Left lobe of liver (tissue), 2 donors: ENCODE measurements around the gene TMEM223. TPM values are rescaled to one million over a fixed set of nuclear protein-coding genes. Genes with fewer than 3 reads are reported as not detected.
"Not testable (repeated sequence)": the region's sequence is repeated elsewhere in the genome, so short reads cannot be mapped to it uniquely, and the experiment has no call there.

Experiments
- ATAC-seq: fragments of 200-7000 bp; cut with Tn5 transposase; one replicate; pipeline ENCODE4 v1.9.1; 2020; ENCODE audit warnings: mild to moderate bottlenecking, moderate library complexity
- DNase-seq: peaks from one replicate; pipeline ENCODE4 v3.0.0-alpha.2; 2020; ENCODE audit warnings: low spot score
- total RNA-seq: library from RNA; stranded (reverse); gene quantifications from one replicate; pipeline ENCODE4 v1.2.1, GENCODE V29; 2021
- donor health status: DM: no; HTN: no; CAD: no; lungs with moderate emphysema.
- donor health status: DM: no; HTN: yes; CAD: no.

The TMEM223 gene
- total RNA-seq, 1 donor from 2014 or later, result 7.6 TPM

DNA sequence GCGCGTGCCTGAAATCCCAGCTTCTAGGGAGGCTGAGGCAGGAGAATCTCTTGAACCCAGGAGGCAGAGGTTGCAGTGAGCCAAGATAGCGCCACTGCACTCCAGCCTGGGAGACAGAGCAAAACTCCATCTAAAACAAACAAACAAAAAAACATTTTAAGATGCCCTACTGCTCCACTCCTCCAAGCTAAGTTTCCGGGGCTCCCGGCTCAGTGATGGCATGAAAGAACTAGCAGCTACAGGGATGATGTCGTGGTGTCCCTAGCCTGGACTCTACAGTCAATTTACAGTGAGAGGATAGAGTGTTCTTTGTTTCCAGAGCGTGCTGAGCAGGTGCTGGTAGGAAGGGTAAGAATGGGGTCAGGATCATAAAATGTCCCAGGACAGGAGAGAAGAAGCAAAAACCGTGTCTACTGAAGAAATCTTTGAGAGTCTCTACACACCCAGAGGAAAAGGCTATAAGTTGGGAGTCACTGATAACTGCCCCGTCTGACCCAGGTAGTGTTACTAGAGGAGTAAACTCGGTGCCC, 36.7 kb downstream of the TMEM223 start:
- DNase-seq (no peak), ATAC-seq (no peak)

GRCh38 chr11:62753736-62754603, 37.8 kb downstream of the TMEM223 start, which contains the start of gene ZBTB3:
Gene ZBTB3 (minus strand): TSS chr11:62754160. CDS start chr11:62753664, 496 bp downstream.
- peak; percentile 98 for DNase-seq

DNA sequence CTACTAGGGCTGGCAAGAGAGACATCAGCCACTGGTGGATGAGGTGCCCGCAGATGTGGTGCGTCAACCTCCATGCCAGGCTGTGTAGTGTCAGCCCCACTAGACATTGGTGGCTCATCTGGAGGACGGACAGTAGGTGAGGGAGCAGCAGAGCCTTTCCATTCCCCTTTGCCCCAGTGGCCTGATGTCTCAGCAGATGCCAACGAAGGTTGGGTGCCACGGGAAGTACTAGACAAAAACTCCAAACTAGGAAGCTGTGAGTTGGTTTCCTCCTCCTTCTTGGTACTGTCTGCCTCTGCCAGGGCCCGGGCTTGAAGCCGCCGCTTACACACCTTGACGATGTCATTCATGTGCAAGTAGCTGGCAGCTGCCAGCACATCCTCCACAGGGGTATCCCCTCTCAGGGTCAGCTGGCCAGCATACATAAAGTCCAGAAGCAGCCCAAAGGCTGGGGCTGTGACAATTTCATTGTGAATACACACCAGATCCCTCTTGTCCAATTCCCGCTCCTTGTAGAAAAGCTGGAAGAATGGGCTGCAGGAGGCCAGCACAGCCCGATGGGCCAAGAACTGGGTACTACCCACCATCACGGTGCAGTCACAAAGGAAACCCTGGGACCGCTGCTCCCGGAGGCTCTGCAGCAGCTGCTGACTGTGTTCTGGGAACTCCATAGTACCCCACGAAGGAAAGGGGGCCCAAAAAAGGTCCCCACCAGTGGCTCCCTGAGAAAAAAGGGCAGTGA, 38.6 kb downstream of the TMEM223 start:
- no peak for ATAC-seq
- no peak for DNase-seq

More at GRCh38 chr11:62753736-62754603, 37.8 kb downstream of the TMEM223 start, which contains the start of gene ZBTB3:
- peak; percentile 94 for ATAC-seq

DNA sequence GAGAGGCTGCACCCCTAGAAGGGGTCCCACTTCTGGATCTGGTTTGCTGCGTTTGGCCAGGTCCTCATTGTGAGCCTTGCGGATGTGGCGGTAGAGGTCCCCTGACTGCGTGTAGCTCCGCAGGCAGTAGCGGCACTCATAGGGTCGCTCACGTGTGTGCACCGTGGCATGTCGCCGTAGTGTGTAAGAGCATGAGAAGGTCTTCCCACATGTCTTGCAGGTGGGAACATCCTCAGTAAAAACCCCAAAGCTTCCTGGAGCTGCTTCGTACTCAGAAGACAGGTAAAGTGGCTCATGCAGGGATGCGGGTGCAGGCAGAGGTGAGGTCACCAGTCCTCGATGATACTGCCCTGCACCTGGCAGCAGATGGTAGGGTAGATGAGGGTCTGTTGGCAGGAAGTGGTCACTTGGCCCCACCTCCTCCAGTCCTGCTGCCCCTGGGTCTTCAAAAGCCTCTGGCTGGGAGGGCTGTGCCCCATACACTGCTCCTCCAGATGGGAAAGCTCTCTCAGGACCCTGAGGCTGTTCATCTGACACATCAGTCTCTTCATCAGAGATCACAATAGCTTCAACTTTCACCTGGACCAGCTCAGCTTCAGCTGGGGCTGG, 39.5 kb downstream of the TMEM223 start:
- DNase-seq (no peak), ATAC-seq (no peak)

GRCh38 chr11:62749931-62750330, 41.9 kb downstream of the TMEM223 start:
- DNase-seq, ATAC-seq: not testable (repeated sequence)

DNA sequence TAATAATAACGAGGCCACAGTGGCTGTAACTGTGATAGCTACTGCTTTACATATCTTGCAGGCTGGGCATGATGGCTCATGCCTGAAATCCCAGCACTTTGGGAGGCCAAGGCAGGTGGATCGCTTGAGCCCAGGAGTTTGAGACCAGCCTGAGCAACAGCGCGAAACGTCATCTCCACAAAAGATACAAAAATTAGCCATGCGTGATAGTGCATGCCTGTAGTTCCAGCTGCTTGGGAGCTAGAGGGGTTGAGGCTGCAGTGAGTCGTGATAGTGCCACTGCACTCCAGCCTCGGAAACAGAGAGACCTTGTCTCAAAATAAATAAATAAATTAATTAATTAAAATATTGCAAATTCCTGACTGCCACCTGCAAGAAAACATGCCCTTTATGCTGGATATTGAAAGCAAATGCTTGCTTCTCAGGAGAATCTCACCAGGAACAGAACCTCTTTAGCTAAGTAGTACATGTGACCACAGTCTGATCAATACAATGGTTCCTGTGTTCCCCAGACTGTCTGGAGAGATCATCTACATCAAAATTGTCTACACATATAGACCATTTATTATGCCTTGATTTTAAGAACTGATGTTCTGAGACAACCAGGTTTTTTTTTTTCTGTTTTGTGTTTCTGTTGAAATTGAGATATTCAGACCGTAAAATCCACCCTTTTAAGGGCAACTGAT, 44.2 kb downstream of the TMEM223 start:
- DNase-seq (no peak), ATAC-seq (no peak)

Other genes with a start within 250 kb of the TMEM223 start
- gene AHNAK, start 245.2 kb downstream of the TMEM223 start, total RNA-seq, result 115 TPM
- gene EEF1G, start 218.1 kb downstream of the TMEM223 start, total RNA-seq, result 441 TPM
- 32.6 TPM for gene TUT1, start 200.5 kb downstream of the TMEM223 start, total RNA-seq
- gene MTA2, start 190.1 kb downstream of the TMEM223 start, total RNA-seq, result 24.4 TPM
- 29.9 TPM for gene EML3, start 179.2 kb downstream of the TMEM223 start, total RNA-seq
- gene ROM1, start 178.7 kb downstream of the TMEM223 start, total RNA-seq, result 1.1 TPM
- gene B3GAT3, start 170.0 kb downstream of the TMEM223 start, total RNA-seq, result 16.8 TPM
- 220 TPM for gene GANAB, start 145.4 kb downstream of the TMEM223 start, total RNA-seq
- 12.8 TPM for gene INTS5, start 138.7 kb downstream of the TMEM223 start, total RNA-seq
- 30.4 TPM for gene C11orf98, start 126.8 kb downstream of the TMEM223 start, total RNA-seq
- gene CSKMT, start 126.7 kb downstream of the TMEM223 start, total RNA-seq, result 3.4 TPM
- 4.9 TPM for gene UQCC3, start 120.3 kb downstream of the TMEM223 start, total RNA-seq
- 3.3 TPM for gene LBHD1, start 119.7 kb downstream of the TMEM223 start, total RNA-seq
- gene UBXN1, start 112.9 kb downstream of the TMEM223 start, total RNA-seq, result 30.5 TPM
- not detected for gene LRRN4CL, start 102.5 kb downstream of the TMEM223 start, total RNA-seq
- 35.1 TPM for gene BSCL2, start 84.6 kb downstream of the TMEM223 start, total RNA-seq
- 0.20 TPM for gene GNG3, start 84.3 kb downstream of the TMEM223 start, total RNA-seq
- 13.7 TPM for gene HNRNPUL2, start 64.5 kb downstream of the TMEM223 start, total RNA-seq
- gene TTC9C, start 63.5 kb downstream of the TMEM223 start, total RNA-seq, result 11.2 TPM
- 5.5 TPM for gene ZBTB3, start 37.8 kb downstream of the TMEM223 start, total RNA-seq
- 22.7 TPM for gene POLR2G, start 30.4 kb downstream of the TMEM223 start, total RNA-seq
- gene TAF6L, start 20.6 kb downstream of the TMEM223 start, total RNA-seq, result 22.9 TPM
- gene TMEM179B, start 4.6 kb downstream of the TMEM223 start, total RNA-seq, result 27.5 TPM
- 42.8 TPM for gene NXF1, start 13.4 kb upstream of the TMEM223 start, total RNA-seq
- 23.8 TPM for gene STX5, start 40.0 kb upstream of the TMEM223 start, total RNA-seq
- not detected for gene TEX54, start 40.8 kb upstream of the TMEM223 start, total RNA-seq
- gene WDR74, start 47.6 kb upstream of the TMEM223 start, total RNA-seq, result 20.5 TPM
- gene SLC3A2, start 88.9 kb upstream of the TMEM223 start, total RNA-seq, result 64.8 TPM
- not detected for gene CHRM1, start 129.4 kb upstream of the TMEM223 start, total RNA-seq
- gene SLC22A6, start 193.0 kb upstream of the TMEM223 start, total RNA-seq, result not detected
- not detected for gene SLC22A8, start 223.8 kb upstream of the TMEM223 start, total RNA-seq